ENCODE data around the gene HOXA7. TPM values are rescaled to one million over a fixed set of nuclear protein-coding genes. Genes with fewer than 3 reads are reported as not detected.

Gene HOXA7
- total and polyA plus RNA-seq, 2 donors (not counting 1 experiment from before 2014, with no cell fraction given), result 0.37 TPM; not detected in 1

- no peak for ATAC-seq (ENCODE audit: low read depth)
- H3K27me3 ChIP-seq (replicated peaks in 1 of 4; ENCODE audit: control extremely low read depth in 1 of 4, control insufficient read depth in 3 of 4, insufficient read depth in 4 of 4, low read length in 3 of 4), result peaks cover 0 to 35% (median 23%) of the 10 kb centered on the region in 4 experiments
- Mint-ChIP-seq H3K27me3 (peaks cover 61% of the 10 kb centered on the region), H3K4me3 (no peak overlapping the region), H3K27ac (no peak overlapping the region), H3K9me3 (ENCODE audit: insufficient read depth) (no peaks in the 10 kb centered on the region), H3K4me1 (peaks cover 4% of the 10 kb centered on the region)
- POLR2A ChIA-PET, result no interaction called here
- no peak for TF ChIP-seq EZH2 (IDR thresholded peaks at IDR 0.05; ENCODE audit: borderline replicate concordance, insufficient read depth, low read depth, low read length, poor library complexity, severe bottlenecking)
- TF ChIP-seq, protein P1, sequence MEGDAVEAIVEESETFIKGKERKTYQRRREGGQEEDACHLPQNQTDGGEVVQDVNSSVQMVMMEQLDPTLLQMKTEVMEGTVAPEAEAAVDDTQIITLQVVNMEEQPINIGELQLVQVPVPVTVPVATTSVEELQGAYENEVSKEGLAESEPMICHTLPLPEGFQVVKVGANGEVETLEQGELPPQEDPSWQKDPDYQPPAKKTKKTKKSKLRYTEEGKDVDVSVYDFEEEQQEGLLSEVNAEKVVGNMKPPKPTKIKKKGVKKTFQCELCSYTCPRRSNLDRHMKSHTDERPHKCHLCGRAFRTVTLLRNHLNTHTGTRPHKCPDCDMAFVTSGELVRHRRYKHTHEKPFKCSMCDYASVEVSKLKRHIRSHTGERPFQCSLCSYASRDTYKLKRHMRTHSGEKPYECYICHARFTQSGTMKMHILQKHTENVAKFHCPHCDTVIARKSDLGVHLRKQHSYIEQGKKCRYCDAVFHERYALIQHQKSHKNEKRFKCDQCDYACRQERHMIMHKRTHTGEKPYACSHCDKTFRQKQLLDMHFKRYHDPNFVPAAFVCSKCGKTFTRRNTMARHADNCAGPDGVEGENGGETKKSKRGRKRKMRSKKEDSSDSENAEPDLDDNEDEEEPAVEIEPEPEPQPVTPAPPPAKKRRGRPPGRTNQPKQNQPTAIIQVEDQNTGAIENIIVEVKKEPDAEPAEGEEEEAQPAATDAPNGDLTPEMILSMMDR (IDR thresholded peaks at IDR 0.05), result no peak
- no peak for DNase-seq
- intact Hi-C loops (cut with micrococcal nuclease), result no loop called here
- H3K4me3 ChIP-seq (ENCODE audit: control extremely low read depth in 1 of 5, extremely low read depth in 1 of 5, insufficient read depth in 1 of 5, low read depth in 2 of 5, low read length in 4 of 5), result no peak overlapping the region
- no peaks in the 10 kb centered on the region for H4K20me1 ChIP-seq (ENCODE audit: control insufficient read depth, insufficient read depth, low read length, poor library complexity, severe bottlenecking)
- peaks cover 0 to 12% (median 0%) of the 10 kb centered on the region in 3 donors for H3K9me3 ChIP-seq (ENCODE audit: control extremely low read depth in 1 of 3, control insufficient read depth in 2 of 3, insufficient read depth in 1 of 3, low read length in 2 of 3)
- no peaks in the 10 kb centered on the region for H3K79me2 ChIP-seq (ENCODE audit: control insufficient read depth, insufficient read depth, low read length)
- no peaks in the 10 kb centered on the region for H3K36me3 ChIP-seq (replicated peaks in 1 of 2; ENCODE audit: control extremely low read depth in 1 of 2, control insufficient read depth in 1 of 2, extremely low read depth in 1 of 2, insufficient read depth in 2 of 2, low read length in 1 of 2)
- no peaks in the 10 kb centered on the region for H3K4me1 ChIP-seq (ENCODE audit: control insufficient read depth in 2 of 2, insufficient read depth in 2 of 2, low read length in 2 of 2)
- no peak overlapping the region for H2AFZ ChIP-seq (ENCODE audit: insufficient read depth, low read depth, low read length, poor library complexity, severe bottlenecking)
- WGBS (ENCODE audit: insufficient coverage), result no CpG with 5 or more reads among the region's 1 CpG
- H3K27ac ChIP-seq (ENCODE audit: low read length in 2 of 2), result no peak overlapping the region
- no peak overlapping the region for H3K9ac ChIP-seq (ENCODE audit: low read length)
- CTCF ChIA-PET, result interaction anchor here (0.8 kb wide), 1 partner anchor 52 kb away, joined by 4 read pairs; no protein-coding TSS in a partner anchor
- H3K4me2 ChIP-seq (replicated peaks; ENCODE audit: low read depth, low read length, poor library complexity, severe bottlenecking), result no peak overlapping the region
These were observed 18.0 kb downstream of the HOXA7 start for GRCh38 chr7:27138472-27138871.

- H3K4me1 ChIP-seq (ENCODE audit: control insufficient read depth in 2 of 2, insufficient read depth in 2 of 2, low read length in 2 of 2), result no peaks in the 10 kb centered on the region
- no peak overlapping the region for H3K9ac ChIP-seq (ENCODE audit: low read length)
- no peak for TF ChIP-seq EZH2 (IDR thresholded peaks at IDR 0.05; ENCODE audit: borderline replicate concordance, insufficient read depth, low read depth, low read length, poor library complexity, severe bottlenecking)
- TF ChIP-seq, protein P1 (IDR thresholded peaks at IDR 0.05), result no peak
- POLR2A ChIA-PET, result no interaction called here
- no peak overlapping the region for H3K4me3 ChIP-seq (ENCODE audit: control extremely low read depth in 1 of 5, extremely low read depth in 1 of 5, insufficient read depth in 1 of 5, low read depth in 2 of 5, low read length in 4 of 5)
- no peaks in the 10 kb centered on the region for H4K20me1 ChIP-seq (ENCODE audit: control insufficient read depth, insufficient read depth, low read length, poor library complexity, severe bottlenecking)
- H3K27me3 ChIP-seq (replicated peaks in 1 of 4; ENCODE audit: control extremely low read depth in 1 of 4, control insufficient read depth in 3 of 4, insufficient read depth in 4 of 4, low read length in 3 of 4), result peaks cover 0 to 37% (median 22%) of the 10 kb centered on the region in 4 experiments
- H3K79me2 ChIP-seq (ENCODE audit: control insufficient read depth, insufficient read depth, low read length), result no peaks in the 10 kb centered on the region
- CTCF ChIA-PET, result interaction anchor here (0.8 kb wide), 1 partner anchor 51 kb away, joined by 4 read pairs; no protein-coding TSS in a partner anchor
- Mint-ChIP-seq H3K27me3 (peaks cover 66% of the 10 kb centered on the region), H3K4me3 (no peak overlapping the region), H3K9me3 (ENCODE audit: insufficient read depth) (no peaks in the 10 kb centered on the region), H3K4me1 (peaks cover 3% of the 10 kb centered on the region), H3K27ac (no peak overlapping the region)
- H3K27ac ChIP-seq (ENCODE audit: low read length in 2 of 2), result no peak overlapping the region
- no CpG with 5 or more reads among the region's 2 CpGs for WGBS (ENCODE audit: insufficient coverage)
- H3K9me3 ChIP-seq (ENCODE audit: control extremely low read depth in 1 of 3, control insufficient read depth in 2 of 3, insufficient read depth in 1 of 3, low read length in 2 of 3), result peaks cover 0 to 12% (median 0%) of the 10 kb centered on the region in 3 donors
- DNase-seq, result no peak
- no peak for ATAC-seq (ENCODE audit: low read depth)
- H3K36me3 ChIP-seq (replicated peaks in 1 of 2; ENCODE audit: control extremely low read depth in 1 of 2, control insufficient read depth in 1 of 2, extremely low read depth in 1 of 2, insufficient read depth in 2 of 2, low read length in 1 of 2), result no peaks in the 10 kb centered on the region
- H2AFZ ChIP-seq (ENCODE audit: insufficient read depth, low read depth, low read length, poor library complexity, severe bottlenecking), result no peak overlapping the region
- intact Hi-C loops (cut with micrococcal nuclease), result no loop called here
- H3K4me2 ChIP-seq (replicated peaks; ENCODE audit: low read depth, low read length, poor library complexity, severe bottlenecking), result no peak overlapping the region
These were observed 18.7 kb downstream of the HOXA7 start for GRCh38 chr7:27137640-27138315.

All from B cell (primary cell).